Dendritic cell treated with granulocyte-macrophage colony-stimulating factor and Interleukin-4, amounts not matched to agents 40 ng/mL and 50 ng/mL, for 4 days (primary cell): Measurements from ENCODE around the gene DBP.

ENCODE experiments used
- H3K27ac Mint-ChIP-seq: one replicate; pipeline ENCODE4 v1.8.0; 2022; ENCODE audit warnings: mild to moderate bottlenecking, mixed read lengths
- H3K27me3 Mint-ChIP-seq: one replicate; pipeline ENCODE4 v1.8.0; 2022; ENCODE audit warnings: mild to moderate bottlenecking, mixed read lengths
- H3K36me3 Mint-ChIP-seq: one replicate; pipeline ENCODE4 v1.8.0; 2022; ENCODE audit warnings: low read depth, mixed read lengths
- H3K4me1 Mint-ChIP-seq: one replicate; pipeline ENCODE4 v1.8.0; 2022; ENCODE audit warnings: low read depth, mixed read lengths
- H3K4me3 Mint-ChIP-seq: one replicate; pipeline ENCODE4 v1.8.0; 2022; ENCODE audit warnings: mild to moderate bottlenecking, moderate library complexity, mixed read lengths
- H3K9me3 Mint-ChIP-seq: one replicate; pipeline ENCODE4 v1.8.0; 2022; ENCODE audit warnings: mixed read lengths
- intact Hi-C: fragments of 100-400 bp; cut with micrococcal nuclease; formaldehyde crosslinking; loops from one replicate; pipeline ENCODE4 v1.15.0; 2022

The DBP gene

GRCh38 chr19:48642862-48643261 is 5.7 kb upstream of the DBP start:
- Mint-ChIP-seq H3K27me3 (no peaks in the 10 kb centered on the region), H3K27ac (no peak overlapping the region), H3K4me1 (peaks cover 59% of the 10 kb centered on the region), H3K9me3 (no peaks in the 10 kb centered on the region), H3K36me3 (peaks cover 20% of the 10 kb centered on the region), H3K4me3 (no peak overlapping the region)
- intact Hi-C loops: loop anchor here (10.0 kb wide), 1 partner anchor 142 kb away; no protein-coding TSS in a partner anchor

- no peaks in the 10 kb centered on the region for H3K27me3 Mint-ChIP-seq
- intact Hi-C loops: loop anchor here (10.0 kb wide), 1 partner anchor 143 kb away; no protein-coding TSS in a partner anchor
- H3K27ac Mint-ChIP-seq: no peak overlapping the region
- H3K36me3 Mint-ChIP-seq: peaks cover 27% of the 10 kb centered on the region
- H3K4me3 Mint-ChIP-seq: no peak overlapping the region
- H3K4me1 Mint-ChIP-seq: peaks cover 56% of the 10 kb centered on the region
- H3K9me3 Mint-ChIP-seq: no peaks in the 10 kb centered on the region
These were observed 4.7 kb upstream of the DBP start for GRCh38 chr19:48641850-48642249.

GRCh38 chr19:48639483-48640375 is 2.5 kb upstream of the DBP start:
- Mint-ChIP-seq H3K27ac (peak overlapping the region; percentile 94), H3K27me3 (no peaks in the 10 kb centered on the region), H3K4me1 (peaks cover 48% of the 10 kb centered on the region), H3K9me3 (no peaks in the 10 kb centered on the region), H3K4me3 (peak overlapping the region; percentile 43), H3K36me3 (peaks cover 45% of the 10 kb centered on the region)
- intact Hi-C loops: loop anchor here (10.0 kb wide), 1 partner anchor 145 kb away; no protein-coding TSS in a partner anchor

GRCh38 chr19:48638831-48639381 is 1.7 kb upstream of the DBP start:
- Mint-ChIP-seq H3K4me3 (peak overlapping the region; percentile 99), H3K27me3 (no peaks in the 10 kb centered on the region), H3K9me3 (no peaks in the 10 kb centered on the region), H3K27ac (peak overlapping the region; percentile 94), H3K36me3 (peaks cover 47% of the 10 kb centered on the region), H3K4me1 (peaks cover 48% of the 10 kb centered on the region)
- intact Hi-C loops: no loop called here

- Mint-ChIP-seq H3K36me3 (peaks cover 51% of the 10 kb centered on the region), H3K27ac (peak overlapping the region; percentile 94), H3K9me3 (no peaks in the 10 kb centered on the region), H3K27me3 (no peaks in the 10 kb centered on the region), H3K4me3 (peak overlapping the region; percentile 99), H3K4me1 (peaks cover 55% of the 10 kb centered on the region)
- intact Hi-C loops: loop anchor here (1.0 kb wide), 1 partner anchor 19 kb away; the partner anchor contains the start of genes RPL18 and SPHK2
These were observed 1.0 kb upstream of the DBP start for GRCh38 chr19:48637948-48638830.

- intact Hi-C loops: loop anchor here (1.0 kb wide), 1 partner anchor 18 kb away; the partner anchor contains the start of genes RPL18 and SPHK2
These were observed 319 bp upstream of the DBP start for GRCh38 chr19:48637449-48637947.

GRCh38 chr19:48635966-48636858 is 967 bp downstream of the DBP start:
- Mint-ChIP-seq H3K27me3 (no peaks in the 10 kb centered on the region), H3K4me1 (peaks cover 71% of the 10 kb centered on the region), H3K4me3 (peak overlapping the region; percentile 99), H3K36me3 (peaks cover 71% of the 10 kb centered on the region), H3K27ac (peak overlapping the region; percentile 94), H3K9me3 (no peaks in the 10 kb centered on the region)
- intact Hi-C loops: no loop called here

More at GRCh38 chr19:48637449-48637947, 319 bp upstream of the DBP start:
- Mint-ChIP-seq H3K27me3 (no peaks in the 10 kb centered on the region), H3K4me1 (peaks cover 62% of the 10 kb centered on the region), H3K27ac (peak overlapping the region; percentile 94), H3K36me3 (peaks cover 58% of the 10 kb centered on the region), H3K4me3 (peak overlapping the region; percentile 99), H3K9me3 (no peaks in the 10 kb centered on the region)

- Mint-ChIP-seq H3K36me3 (peaks cover 79% of the 10 kb centered on the region), H3K27ac (peak overlapping the region; percentile 94)
These were observed 1.8 kb downstream of the DBP start for GRCh38 chr19:48635263-48635965.

GRCh38 chr19:48634424-48635262 is 2.5 kb downstream of the DBP start:
- peaks cover 80% of the 10 kb centered on the region for H3K4me1 Mint-ChIP-seq
- intact Hi-C loops: no loop called here
- H3K27ac Mint-ChIP-seq: peak overlapping the region; percentile 94
- H3K27me3 Mint-ChIP-seq: no peaks in the 10 kb centered on the region
- no peaks in the 10 kb centered on the region for H3K9me3 Mint-ChIP-seq
- peak overlapping the region; percentile 99 for H3K4me3 Mint-ChIP-seq
- H3K36me3 Mint-ChIP-seq: peaks cover 83% of the 10 kb centered on the region

More at GRCh38 chr19:48635263-48635965, 1.8 kb downstream of the DBP start:
- H3K27me3 Mint-ChIP-seq: no peaks in the 10 kb centered on the region
- peak overlapping the region; percentile 99 for H3K4me3 Mint-ChIP-seq
- H3K9me3 Mint-ChIP-seq: no peaks in the 10 kb centered on the region
- H3K4me1 Mint-ChIP-seq: peaks cover 79% of the 10 kb centered on the region
- intact Hi-C loops: no loop called here

GRCh38 chr19:48634036-48634342 is 3.2 kb downstream of the DBP start:
- H3K27me3 Mint-ChIP-seq: no peaks in the 10 kb centered on the region
- peaks cover 76% of the 10 kb centered on the region for H3K4me1 Mint-ChIP-seq
- peaks cover 85% of the 10 kb centered on the region for H3K36me3 Mint-ChIP-seq
- H3K4me3 Mint-ChIP-seq: peak overlapping the region; percentile 99
- no peaks in the 10 kb centered on the region for H3K9me3 Mint-ChIP-seq
- peak overlapping the region; percentile 94 for H3K27ac Mint-ChIP-seq
- intact Hi-C loops: no loop called here

- peak overlapping the region; percentile 99 for H3K4me3 Mint-ChIP-seq
- H3K27me3 Mint-ChIP-seq: no peaks in the 10 kb centered on the region
- intact Hi-C loops: no loop called here
- H3K27ac Mint-ChIP-seq: peak overlapping the region; percentile 94
- peaks cover 76% of the 10 kb centered on the region for H3K4me1 Mint-ChIP-seq
- H3K9me3 Mint-ChIP-seq: no peaks in the 10 kb centered on the region
- H3K36me3 Mint-ChIP-seq: peaks cover 85% of the 10 kb centered on the region
These were observed 3.8 kb downstream of the DBP start for GRCh38 chr19:48633148-48634035.
